Activated T-helper 2 cell treated with anti-CD3 and anti-CD28 coated beads, Interferon-gamma antibody, Interleukin-2, Interleukin-4, amounts not matched to agents 10 μg/mL and 5 μg/mL and 100 μg/mL, durations not matched to agents 14 hours and 24 hours and 36 hours (primary cell): ENCODE data around the gene SERBP1. TPM values are rescaled to one million over a fixed set of nuclear protein-coding genes. Genes with fewer than 3 reads are reported as not detected.

ENCODE experiments used
- DNase-seq: peaks from one replicate; pipeline ENCODE4 v3.0.0; 2021; ENCODE audit warnings: low spot score
- H3K27ac Mint-ChIP-seq: one replicate; pipeline ENCODE4 v1.8.0; 2021; ENCODE audit warnings: mixed read lengths
- H3K27me3 Mint-ChIP-seq: one replicate; pipeline ENCODE4 v1.8.0; 2021; ENCODE audit warnings: low read depth, mixed read lengths
- H3K36me3 Mint-ChIP-seq: one replicate; pipeline ENCODE4 v1.8.0; 2021; ENCODE audit warnings: low read depth, mixed read lengths
- H3K4me1 Mint-ChIP-seq: one replicate; pipeline ENCODE4 v1.8.0; 2021; ENCODE audit warnings: low read depth, mixed read lengths
- H3K4me3 Mint-ChIP-seq: one replicate; pipeline ENCODE4 v1.8.0; 2021; ENCODE audit warnings: low read depth, mild to moderate bottlenecking, moderate library complexity, mixed read lengths
- H3K9me3 Mint-ChIP-seq: one replicate; pipeline ENCODE4 v1.8.0; 2021; ENCODE audit warnings: mixed read lengths
- intact Hi-C: fragments of 100-400 bp; cut with micrococcal nuclease; formaldehyde crosslinking; loops from one replicate; pipeline ENCODE4 v1.15.1; 2023
- total RNA-seq: library from RNA; stranded (reverse); gene quantifications from 2 replicates; pipeline ENCODE4 v1.2.3, GENCODE V29; 2022

SERBP1 gene
- 484 and 491 TPM in 2 replicates for total RNA-seq

- Mint-ChIP-seq H3K36me3 (peaks cover 47% of the 10 kb centered on the region), H3K4me1 (peaks cover 48% of the 10 kb centered on the region), H3K9me3 (no peaks in the 10 kb centered on the region)
These were observed at the start of gene SERBP1 for GRCh38 chr1:67430358-67431155. TSS of gene SERBP1 (minus strand) at chr1:67430402. CDS start at chr1:67430300, 102 bp downstream.

DNA sequence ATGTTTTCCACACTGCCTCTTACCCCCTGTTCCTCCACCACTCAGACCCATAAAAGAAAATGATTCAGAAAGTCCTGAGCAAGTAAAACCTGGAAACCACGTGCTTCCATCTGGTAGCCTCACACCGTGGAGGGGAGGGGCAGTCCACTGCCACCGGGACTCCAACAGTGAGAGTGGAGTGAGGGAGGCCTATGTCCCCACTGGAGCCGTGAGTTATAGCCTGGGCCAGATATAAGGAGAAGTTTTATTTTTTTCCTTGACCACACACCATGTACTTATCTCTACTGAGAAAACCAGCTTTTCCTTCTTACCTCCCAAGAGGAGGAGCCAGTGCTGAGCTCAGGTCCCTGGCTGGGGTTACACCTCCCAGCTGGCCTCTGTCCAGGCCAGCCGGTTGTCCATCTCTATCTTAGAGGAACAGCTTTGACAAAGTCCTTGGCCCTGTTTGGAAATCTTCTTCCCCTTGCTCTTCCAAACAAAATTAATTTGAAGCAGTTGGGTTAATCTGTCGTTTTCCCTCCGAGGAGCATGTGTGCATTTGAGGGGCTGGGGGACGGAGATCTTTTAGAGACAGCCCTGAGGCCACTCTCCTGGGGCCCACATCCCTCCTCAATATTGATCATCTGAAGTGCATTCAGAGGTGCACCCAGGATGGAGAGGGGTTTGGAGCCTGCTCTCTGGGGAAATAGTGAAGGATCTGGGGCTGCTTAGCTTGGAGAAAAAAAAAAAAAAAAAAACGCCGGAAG, 49.1 kb upstream of the SERBP1 start:
- Mint-ChIP-seq H3K27me3 (no peaks in the 10 kb centered on the region), H3K27ac (no peak overlapping the region), H3K4me3 (no peak overlapping the region), H3K36me3 (no peaks in the 10 kb centered on the region), H3K4me1 (peaks cover 8% of the 10 kb centered on the region), H3K9me3 (no peaks in the 10 kb centered on the region)
- intact Hi-C loops, result no loop called here
- DNase-seq, result no peak

More at GRCh38 chr1:67430358-67431155, at the start of gene SERBP1:
- no peaks in the 10 kb centered on the region for H3K27me3 Mint-ChIP-seq
- H3K27ac Mint-ChIP-seq, result peak within 1 kb of the TSS; percentile 95
- peak; percentile 95 for DNase-seq
- intact Hi-C loops, result loop anchor here (2.0 kb wide), 3 partner anchors 70 to 254 kb away; partner anchors contain the start of gene GADD45A
- peak within 1 kb of the TSS; percentile 87 for H3K4me3 Mint-ChIP-seq

- Mint-ChIP-seq H3K27ac (no peak overlapping the region), H3K4me3 (no peak overlapping the region), H3K4me1 (peaks cover 7% of the 10 kb centered on the region), H3K27me3 (no peaks in the 10 kb centered on the region), H3K9me3 (no peaks in the 10 kb centered on the region), H3K36me3 (no peaks in the 10 kb centered on the region)
- no peak for DNase-seq
- intact Hi-C loops, result no loop called here
These were observed 46.7 kb upstream of the SERBP1 start for GRCh38 chr1:67476906-67477305.

GRCh38 chr1:67476006-67476482, 45.8 kb upstream of the SERBP1 start:
- no peaks in the 10 kb centered on the region for H3K27me3 Mint-ChIP-seq
- no peaks in the 10 kb centered on the region for H3K36me3 Mint-ChIP-seq
- no peaks in the 10 kb centered on the region for H3K9me3 Mint-ChIP-seq
- DNase-seq, result no peak
- H3K4me3 Mint-ChIP-seq, result no peak overlapping the region
- peaks cover 7% of the 10 kb centered on the region for H3K4me1 Mint-ChIP-seq
- intact Hi-C loops, result no loop called here
- no peak overlapping the region for H3K27ac Mint-ChIP-seq

- no peaks in the 10 kb centered on the region for H3K27me3 Mint-ChIP-seq
- no peaks in the 10 kb centered on the region for H3K36me3 Mint-ChIP-seq
- intact Hi-C loops, result no loop called here
- H3K9me3 Mint-ChIP-seq, result no peaks in the 10 kb centered on the region
- no peaks in the 10 kb centered on the region for H3K4me1 Mint-ChIP-seq
- no peak overlapping the region for H3K27ac Mint-ChIP-seq
- DNase-seq, result no peak
- no peak overlapping the region for H3K4me3 Mint-ChIP-seq
These were observed 41.9 kb upstream of the SERBP1 start for GRCh38 chr1:67472056-67472455.

DNA sequence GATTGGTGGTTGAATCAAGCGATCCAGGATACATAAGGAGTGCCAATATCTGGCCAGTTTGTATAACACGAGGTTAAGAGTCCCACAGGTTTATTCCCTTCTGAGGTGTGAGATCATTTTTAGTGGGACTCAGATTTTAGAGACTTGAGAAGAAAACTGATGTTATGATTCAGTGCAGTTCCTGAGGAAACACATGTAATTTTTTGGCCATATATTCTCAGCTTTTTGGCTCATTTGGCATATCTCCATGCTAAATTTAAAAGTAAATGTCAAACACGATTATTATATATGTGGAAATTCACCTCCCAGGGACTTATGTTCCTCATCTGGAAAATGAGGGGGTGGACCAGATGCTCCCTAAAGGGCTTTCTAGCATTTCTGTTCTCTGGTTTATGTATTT, 39.2 kb upstream of the SERBP1 start:
- H3K27me3 Mint-ChIP-seq, result no peaks in the 10 kb centered on the region
- intact Hi-C loops, result no loop called here
- no peak overlapping the region for H3K27ac Mint-ChIP-seq
- no peaks in the 10 kb centered on the region for H3K36me3 Mint-ChIP-seq
- H3K4me3 Mint-ChIP-seq, result no peak overlapping the region
- no peak for DNase-seq
- no peaks in the 10 kb centered on the region for H3K9me3 Mint-ChIP-seq
- H3K4me1 Mint-ChIP-seq, result no peaks in the 10 kb centered on the region

- Mint-ChIP-seq H3K27ac (no peak overlapping the region), H3K4me3 (no peak overlapping the region), H3K9me3 (no peaks in the 10 kb centered on the region), H3K27me3 (no peaks in the 10 kb centered on the region), H3K36me3 (no peaks in the 10 kb centered on the region), H3K4me1 (no peaks in the 10 kb centered on the region)
- DNase-seq, result no peak
- intact Hi-C loops, result no loop called here
These were observed 38.0 kb upstream of the SERBP1 start for GRCh38 chr1:67468066-67468718.

- intact Hi-C loops, result no loop called here
- H3K36me3 Mint-ChIP-seq, result no peaks in the 10 kb centered on the region
- H3K9me3 Mint-ChIP-seq, result no peaks in the 10 kb centered on the region
- H3K27me3 Mint-ChIP-seq, result no peaks in the 10 kb centered on the region
- no peak for DNase-seq
- H3K27ac Mint-ChIP-seq, result no peak overlapping the region
- H3K4me3 Mint-ChIP-seq, result no peak overlapping the region
- H3K4me1 Mint-ChIP-seq, result no peaks in the 10 kb centered on the region
These were observed 35.2 kb upstream of the SERBP1 start for GRCh38 chr1:67465375-67465774.

DNA sequence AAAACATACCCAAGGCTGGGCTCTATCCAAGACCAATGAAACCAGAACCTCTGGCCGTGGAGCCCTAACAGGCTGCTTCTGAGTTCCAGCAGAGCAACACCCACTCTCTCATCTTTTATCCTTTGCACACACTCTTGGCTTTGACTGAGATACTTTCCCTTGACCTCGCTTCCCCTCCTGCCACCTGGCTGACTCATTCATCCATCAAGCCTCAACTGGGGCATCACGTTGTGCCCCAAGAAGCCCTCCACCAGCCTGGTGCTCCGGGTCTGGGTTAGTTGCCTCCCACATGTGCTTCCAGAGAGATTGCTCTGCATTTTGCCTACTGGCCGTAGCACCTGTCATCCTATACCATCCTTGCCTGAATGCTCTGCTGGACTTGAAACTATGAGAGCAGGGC, 34.5 kb upstream of the SERBP1 start:
- no peaks in the 10 kb centered on the region for H3K27me3 Mint-ChIP-seq
- DNase-seq, result no peak
- no peak overlapping the region for H3K4me3 Mint-ChIP-seq
- H3K36me3 Mint-ChIP-seq, result no peaks in the 10 kb centered on the region
- H3K4me1 Mint-ChIP-seq, result no peaks in the 10 kb centered on the region
- intact Hi-C loops, result no loop called here
- H3K27ac Mint-ChIP-seq, result no peak overlapping the region
- no peaks in the 10 kb centered on the region for H3K9me3 Mint-ChIP-seq

DNA sequence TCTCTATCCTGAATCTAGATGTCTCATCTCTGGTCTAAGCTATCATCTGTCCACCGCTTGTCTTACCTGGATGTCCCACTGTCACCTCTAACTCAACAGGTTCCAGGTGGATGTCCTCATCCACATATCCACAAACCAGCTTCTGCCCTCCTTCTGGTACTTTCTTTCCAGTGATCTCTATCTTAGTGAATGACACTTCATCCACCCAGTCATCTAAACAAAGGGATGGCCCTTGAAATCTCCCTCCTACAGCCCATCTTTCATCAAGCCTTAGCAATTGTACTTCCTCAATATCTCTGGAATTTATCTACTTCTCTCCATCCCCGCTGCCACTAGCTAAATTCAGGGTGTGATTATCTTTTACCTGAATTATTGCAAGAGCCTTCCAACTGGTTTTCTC, 33.9 kb upstream of the SERBP1 start:
- intact Hi-C loops, result no loop called here
- no peaks in the 10 kb centered on the region for H3K36me3 Mint-ChIP-seq
- no peak overlapping the region for H3K27ac Mint-ChIP-seq
- H3K4me1 Mint-ChIP-seq, result peaks cover 2% of the 10 kb centered on the region
- H3K4me3 Mint-ChIP-seq, result no peak overlapping the region
- no peaks in the 10 kb centered on the region for H3K9me3 Mint-ChIP-seq
- no peaks in the 10 kb centered on the region for H3K27me3 Mint-ChIP-seq
- no peak for DNase-seq

- no peak for DNase-seq
- H3K4me1 Mint-ChIP-seq, result peaks cover 4% of the 10 kb centered on the region
- no peaks in the 10 kb centered on the region for H3K36me3 Mint-ChIP-seq
- no peak overlapping the region for H3K4me3 Mint-ChIP-seq
- intact Hi-C loops, result no loop called here
- H3K27me3 Mint-ChIP-seq, result no peaks in the 10 kb centered on the region
- H3K9me3 Mint-ChIP-seq, result no peaks in the 10 kb centered on the region
- no peak overlapping the region for H3K27ac Mint-ChIP-seq
These were observed 33.2 kb upstream of the SERBP1 start for GRCh38 chr1:67463298-67463955.

- Mint-ChIP-seq H3K27me3 (no peaks in the 10 kb centered on the region), H3K4me1 (peaks cover 4% of the 10 kb centered on the region), H3K36me3 (no peaks in the 10 kb centered on the region), H3K4me3 (no peak overlapping the region), H3K27ac (no peak overlapping the region), H3K9me3 (no peaks in the 10 kb centered on the region)
- no peak for DNase-seq
- intact Hi-C loops, result no loop called here
These were observed 30.7 kb upstream of the SERBP1 start for GRCh38 chr1:67460676-67461500.
